HG02588 (cell line): ENCODE data around the gene ZNF853.

Source experiments
- ATAC-seq: cut with Tn5 transposase; IDR thresholded peaks from one replicate; pipeline ENCODE4 v1.9.1; 2021; ENCODE audit warnings: mild to moderate bottlenecking, moderate library complexity; ENCODE audit not compliant: unreplicated experiment

The ZNF853 gene

DNA sequence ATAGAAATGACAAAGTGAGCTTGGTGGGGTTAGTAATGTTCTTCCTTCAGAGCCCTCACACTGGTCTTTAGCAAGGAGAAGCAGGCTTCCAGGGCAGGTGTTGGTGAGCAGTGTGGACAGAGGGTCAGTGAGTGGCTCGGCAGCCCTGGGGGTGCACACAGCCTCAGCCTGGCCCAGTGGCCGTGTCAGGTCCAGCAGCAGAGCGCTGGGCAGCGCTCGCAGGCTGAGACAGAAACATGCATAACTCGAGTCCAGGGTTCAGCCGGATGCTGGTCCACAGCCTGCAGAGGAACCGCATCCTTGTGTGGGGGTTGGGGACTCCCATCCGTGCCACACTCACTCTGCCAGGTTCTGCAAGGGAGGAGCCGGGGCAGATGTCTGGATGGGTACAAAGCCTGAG lies 11.0 kb upstream of the ZNF853 start:
- no peak for ATAC-seq

DNA sequence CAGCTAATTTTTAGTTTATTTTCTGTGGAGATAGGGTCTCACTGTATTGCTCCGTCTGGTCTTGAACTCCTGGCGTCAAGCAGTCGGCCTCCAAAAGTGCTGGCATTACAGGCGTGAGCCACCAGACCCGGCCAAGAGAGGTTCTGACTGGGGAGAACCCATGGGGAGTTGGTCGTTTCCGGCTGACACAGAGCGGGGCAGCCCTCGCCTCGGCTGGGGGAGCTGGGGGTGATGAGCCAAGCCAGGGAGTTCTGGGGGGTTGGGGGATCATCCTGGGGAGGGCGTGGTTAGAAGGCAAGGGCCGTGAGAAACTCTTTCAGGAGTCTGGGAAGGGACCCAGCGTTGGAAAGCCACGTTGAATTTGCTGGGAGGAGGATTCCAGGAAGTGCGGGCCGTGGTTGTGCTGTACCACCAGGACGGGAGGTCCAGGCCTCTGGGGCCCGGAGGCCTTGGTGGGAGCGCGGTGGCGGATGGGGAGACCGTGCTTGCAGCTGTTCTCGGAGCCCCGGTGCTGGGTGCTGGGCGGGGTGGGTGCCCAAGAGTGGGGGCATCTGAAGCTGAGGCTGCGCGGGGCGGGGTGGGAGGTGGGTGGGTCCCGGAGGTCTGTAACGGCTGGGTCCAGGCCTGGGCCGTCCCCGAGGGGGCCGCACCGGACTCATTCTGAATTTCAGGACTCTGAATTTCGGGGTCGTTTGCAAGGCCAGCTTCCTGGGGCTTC lies 8.4 kb upstream of the ZNF853 start:
- ATAC-seq: no peak

- ATAC-seq: no peak
Measured at GRCh38 chr7:6607651-6608051, 7.8 kb upstream of the ZNF853 start.

- no peak for ATAC-seq
Measured at GRCh38 chr7:6608081-6608480, 7.3 kb upstream of the ZNF853 start.

GRCh38 chr7:6608794-6609193 lies 6.6 kb upstream of the ZNF853 start:
- no peak for ATAC-seq

DNA sequence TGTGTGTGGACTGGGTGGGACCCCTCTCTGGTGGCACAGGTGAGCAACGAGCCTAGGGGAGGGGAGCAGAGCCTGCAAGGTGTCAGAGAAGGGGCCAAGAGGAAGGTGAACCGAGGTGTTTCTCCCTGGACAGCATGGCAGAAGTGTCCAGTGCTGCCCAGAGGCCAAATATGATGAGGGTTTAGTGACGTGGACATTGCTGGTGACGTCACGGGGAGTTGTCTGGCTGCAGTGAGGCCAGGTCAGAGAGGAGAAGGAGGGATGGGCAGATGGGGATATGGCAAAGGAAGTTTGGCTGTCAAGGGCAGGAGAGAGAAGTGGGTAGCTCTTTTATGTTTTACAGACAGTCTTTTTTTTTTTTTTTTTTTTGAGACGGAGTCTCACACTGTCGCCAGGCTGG lies 2.6 kb upstream of the ZNF853 start:
- no peak for ATAC-seq

- no peak for ATAC-seq
Measured at GRCh38 chr7:6613706-6614105, 1.7 kb upstream of the ZNF853 start.

- no peak for ATAC-seq
Measured at GRCh38 chr7:6615723-6616555, 529 bp downstream of the ZNF853 start.

GRCh38 chr7:6616854-6617643 lies 1.6 kb downstream of the ZNF853 start:
- ATAC-seq: no peak

DNA sequence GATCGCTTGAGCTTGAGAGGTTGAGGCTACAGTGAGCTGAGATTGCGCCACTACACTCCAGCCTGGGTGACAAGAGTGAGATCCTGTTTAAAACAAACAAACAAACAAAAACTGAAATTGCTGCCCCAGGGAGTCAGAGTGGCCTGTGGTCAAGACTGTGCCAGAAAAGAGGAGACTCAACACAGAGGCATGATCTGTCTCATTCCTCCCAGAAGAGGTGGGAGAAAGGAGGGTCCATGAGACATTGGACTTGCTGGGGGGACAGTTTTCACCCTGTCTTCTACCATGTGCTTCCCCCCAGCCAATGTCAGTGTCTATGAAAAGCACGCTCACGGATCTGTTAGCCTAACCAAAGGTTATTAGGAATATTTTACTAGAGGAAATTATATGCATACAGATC lies 3.2 kb downstream of the ZNF853 start:
- no peak for ATAC-seq

DNA sequence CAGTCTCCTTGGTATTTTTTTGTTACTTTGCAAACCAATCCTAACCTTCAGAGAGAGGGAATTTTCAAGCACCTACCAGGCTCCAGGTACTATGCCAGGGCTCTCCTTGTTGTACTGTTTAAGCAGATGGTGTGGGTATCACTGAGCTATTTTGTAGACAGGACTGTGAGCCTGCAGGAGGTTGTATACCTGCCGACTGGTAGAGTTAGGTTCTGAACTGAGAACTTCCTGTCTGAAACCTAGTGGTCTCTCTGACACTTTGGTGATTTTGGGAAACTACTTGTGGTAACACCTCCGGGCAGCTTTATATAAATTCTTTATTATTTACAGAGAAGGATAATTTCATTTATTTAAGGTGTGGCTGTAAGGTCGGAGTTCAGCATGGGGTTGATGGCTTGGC lies 4.6 kb downstream of the ZNF853 start:
- no peak for ATAC-seq

DNA sequence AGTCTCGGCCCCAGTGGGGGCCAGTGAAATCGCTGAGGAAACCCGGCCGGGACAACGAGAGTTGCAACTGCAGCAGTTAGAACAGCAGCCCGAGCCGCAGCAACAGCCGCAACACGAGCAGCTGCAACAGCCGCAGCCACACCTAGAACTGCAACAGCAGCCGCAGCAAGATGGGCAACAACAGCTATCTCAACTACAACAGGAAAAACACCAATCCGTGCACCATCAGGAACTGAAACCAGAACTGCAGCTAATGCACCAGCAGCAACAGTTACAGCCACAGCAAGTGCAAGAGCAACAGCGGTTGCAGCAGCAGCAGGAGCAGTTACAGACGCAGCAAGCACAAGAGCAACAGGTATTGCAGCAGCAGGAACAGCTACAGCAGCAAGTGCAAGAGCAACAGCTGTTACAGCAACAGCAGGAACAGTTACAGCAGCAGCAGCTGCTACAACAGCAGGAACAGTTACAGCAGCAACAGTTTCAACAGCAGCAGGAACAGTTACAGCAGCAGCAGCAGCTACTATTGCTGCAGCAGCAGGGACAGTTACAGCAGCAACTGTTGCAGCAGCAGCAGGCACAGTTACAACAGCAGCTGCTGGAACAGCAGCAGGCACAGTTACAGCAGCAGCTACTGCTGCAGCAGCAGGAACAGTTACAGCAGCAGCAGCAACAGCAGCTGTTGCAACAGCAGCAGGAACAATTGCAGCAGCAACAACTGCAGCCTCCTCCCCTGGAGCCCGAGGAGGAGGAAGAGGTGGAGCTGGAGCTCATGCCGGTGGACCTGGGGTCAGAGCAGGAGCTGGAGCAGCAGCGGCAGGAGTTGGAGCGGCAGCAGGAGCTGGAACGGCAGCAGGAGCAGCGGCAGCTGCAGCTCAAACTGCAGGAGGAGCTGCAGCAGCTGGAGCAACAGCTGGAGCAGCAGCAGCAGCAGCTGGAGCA lies 6.1 kb downstream of the ZNF853 start:
- ATAC-seq: no peak

GRCh38 chr7:6622134-6622710 lies 6.8 kb downstream of the ZNF853 start:
- ATAC-seq: no peak

DNA sequence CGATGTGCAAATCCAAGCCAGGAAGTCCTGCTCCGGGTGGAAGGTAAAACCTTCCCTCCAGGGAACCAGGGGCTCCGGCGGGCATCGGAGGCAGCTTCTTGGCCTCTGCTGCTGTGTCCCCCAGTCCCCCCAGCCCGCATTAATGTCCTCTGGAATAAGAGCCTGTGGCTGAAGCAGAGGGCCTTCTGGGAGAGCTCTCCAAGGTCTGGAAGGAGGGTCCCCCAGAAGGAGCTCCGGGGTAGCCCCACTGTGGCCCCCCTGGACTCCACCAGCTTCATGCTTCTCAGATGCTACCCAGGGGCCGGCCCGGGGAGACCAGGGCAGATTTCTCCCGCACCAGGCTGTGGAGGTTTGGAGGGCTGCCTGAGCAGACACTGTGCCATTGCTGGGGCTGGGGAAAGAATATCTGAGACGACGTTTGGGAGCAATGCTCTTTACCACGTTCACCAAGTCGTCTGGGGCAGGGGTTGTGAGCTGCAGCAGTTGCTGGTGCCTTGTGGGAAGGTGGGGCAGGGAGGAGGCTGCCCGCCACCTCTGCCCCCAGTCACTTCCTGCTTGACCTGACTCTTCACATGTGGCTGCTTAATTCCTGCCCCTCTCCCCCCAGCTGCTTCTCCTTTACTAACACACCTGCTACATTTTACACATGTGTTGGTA lies 8.3 kb downstream of the ZNF853 start:
- no peak for ATAC-seq

GRCh38 chr7:6624246-6624611 lies 8.8 kb downstream of the ZNF853 start:
- no peak for ATAC-seq

DNA sequence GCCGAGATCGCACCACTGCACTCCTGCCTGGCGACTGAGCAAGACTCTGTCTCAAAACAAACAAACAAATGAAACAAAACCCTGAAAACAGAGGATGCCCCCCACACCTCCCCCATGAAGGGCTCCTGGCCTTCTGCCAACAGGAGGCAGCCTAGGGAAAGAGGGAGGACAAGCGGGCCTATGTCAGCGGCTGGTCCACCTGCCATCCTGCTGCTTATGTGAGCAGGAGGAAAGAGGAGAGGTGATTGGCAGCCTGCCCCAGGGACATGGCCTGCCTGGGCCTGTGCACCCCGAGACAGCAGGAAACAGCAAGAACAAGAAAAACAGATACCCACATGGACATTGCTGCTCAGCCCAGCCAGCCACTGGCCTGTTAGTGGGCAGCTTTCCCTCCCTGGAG lies 12.6 kb downstream of the ZNF853 start:
- ATAC-seq: no peak

- ATAC-seq: no peak
Measured at GRCh38 chr7:6630007-6630849, 14.8 kb downstream of the ZNF853 start.

GRCh38 chr7:6631605-6632004 lies 16.2 kb downstream of the ZNF853 start:
- no peak for ATAC-seq

GRCh38 chr7:6634021-6634420 lies 18.6 kb downstream of the ZNF853 start:
- ATAC-seq: no peak
